ENCODE data around the gene FOXRED2.

Gene FOXRED2

DNA sequence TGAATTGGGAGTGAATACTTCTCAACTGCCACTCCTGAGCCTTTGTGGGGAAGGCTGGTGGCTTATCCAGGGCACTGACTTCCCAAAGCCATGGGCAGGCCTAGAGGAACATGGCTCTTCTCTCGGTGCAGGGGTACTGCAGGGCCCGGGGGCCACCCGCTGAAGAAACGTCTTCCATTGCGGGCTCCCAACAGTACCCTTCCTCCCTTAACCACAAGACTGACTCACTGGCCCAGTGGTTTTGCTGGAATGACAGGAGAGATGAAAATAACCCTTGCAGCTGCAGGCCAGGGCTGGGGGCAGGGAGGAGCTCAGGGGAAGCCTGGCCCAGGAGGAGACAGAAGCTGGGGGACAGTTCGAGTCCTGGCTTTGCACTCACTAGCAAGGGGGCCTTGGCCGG is 38.9 kb downstream of the FOXRED2 start:
- no peaks in the 10 kb centered on the region for H3K36me3 ChIP-seq
- peaks cover 34 to 50% of the 10 kb centered on the region in 2 experiments for H3K4me1 ChIP-seq (ENCODE audit: control insufficient read depth in 1 of 2, insufficient read depth in 1 of 2, low read depth in 1 of 2, low read length in 1 of 2)
- no peak for TF ChIP-seq CTCF (IDR thresholded peaks at IDR 0.05)
- peak overlapping the region; percentile 58 for H3K27ac ChIP-seq
- no peak overlapping the region for H3K4me3 ChIP-seq (ENCODE audit: low read depth in 1 of 2, low read length in 1 of 2)
- H3K9me3 ChIP-seq, result no peaks in the 10 kb centered on the region
- H3K27me3 ChIP-seq, result no peaks in the 10 kb centered on the region

DNA sequence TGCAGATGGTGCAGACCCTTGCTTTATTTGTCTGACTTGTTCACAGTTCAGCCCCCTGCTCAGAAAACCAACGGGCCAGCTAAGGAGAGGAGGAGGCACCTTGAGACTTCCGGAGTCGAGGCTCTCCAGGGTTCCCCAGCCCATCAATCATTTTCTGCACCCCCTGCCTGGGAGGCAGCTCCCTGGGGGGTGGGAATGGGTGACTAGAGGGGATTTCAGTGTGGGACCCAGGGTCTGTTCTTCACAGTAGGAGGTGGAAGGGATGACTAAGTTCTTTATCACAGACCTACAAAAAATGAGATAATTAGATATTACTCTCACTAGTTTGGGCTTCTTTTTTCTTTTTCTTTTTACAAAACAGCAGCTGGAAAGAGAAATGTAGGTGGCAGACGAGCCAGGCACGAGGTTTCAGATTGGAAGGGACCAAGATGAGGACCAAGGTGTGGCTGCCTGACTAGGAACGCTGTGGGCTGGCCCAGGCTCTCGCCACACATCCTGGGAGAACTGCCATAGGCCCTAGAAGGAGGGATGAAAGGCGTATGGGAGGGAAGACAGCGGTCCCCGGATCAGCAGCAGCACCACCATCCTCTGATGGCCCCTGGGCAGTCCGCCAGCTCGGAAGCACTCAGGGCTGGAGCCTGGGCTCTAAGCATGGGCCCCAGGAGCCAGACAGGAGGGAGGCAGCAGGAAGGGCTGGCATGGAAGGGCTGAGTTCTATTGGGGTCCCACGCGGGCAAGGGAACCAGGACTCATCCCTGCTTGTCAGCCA is 39.6 kb downstream of the FOXRED2 start:
- Histone ChIP-seq H3K27me3 (no peaks in the 10 kb centered on the region), H3K36me3 (no peaks in the 10 kb centered on the region), H3K4me1 (ENCODE audit: control insufficient read depth in 1 of 2, insufficient read depth in 1 of 2, low read depth in 1 of 2, low read length in 1 of 2) (peaks cover 34 to 48% of the 10 kb centered on the region in 2 experiments), H3K4me3 (ENCODE audit: low read depth in 1 of 2, low read length in 1 of 2) (no peak overlapping the region), H3K9me3 (no peaks in the 10 kb centered on the region), H3K27ac (peak overlapping the region; percentile 58)
- TF ChIP-seq CTCF (IDR thresholded peaks at IDR 0.05), result no peak

DNA sequence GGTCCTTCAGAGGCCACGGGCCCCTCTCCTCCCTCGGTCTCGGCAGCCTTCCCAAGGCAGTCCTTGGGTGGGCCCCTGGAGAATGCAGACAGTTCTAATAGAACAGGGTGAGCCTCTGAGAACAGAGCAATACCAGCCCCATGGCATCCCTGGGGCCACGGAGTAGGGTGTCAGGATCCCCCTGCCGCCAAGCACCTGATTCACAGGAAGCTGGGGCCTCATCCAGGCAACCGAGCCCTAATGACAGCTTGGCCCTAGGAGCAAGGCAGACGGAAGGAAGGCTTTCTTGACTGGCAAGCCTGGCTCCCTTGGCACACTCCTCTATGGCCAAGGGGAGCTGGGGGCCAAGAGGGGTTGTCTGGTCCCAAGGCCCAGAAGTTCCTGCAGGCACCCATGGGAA is 40.6 kb downstream of the FOXRED2 start:
- Histone ChIP-seq H3K27ac (no peak overlapping the region), H3K9me3 (no peaks in the 10 kb centered on the region), H3K36me3 (no peaks in the 10 kb centered on the region), H3K4me3 (ENCODE audit: low read depth in 1 of 2, low read length in 1 of 2) (no peak overlapping the region), H3K27me3 (no peaks in the 10 kb centered on the region), H3K4me1 (ENCODE audit: control insufficient read depth in 1 of 2, insufficient read depth in 1 of 2, low read depth in 1 of 2, low read length in 1 of 2) (peaks cover 34 to 48% of the 10 kb centered on the region in 2 experiments)
- no peak for TF ChIP-seq CTCF (IDR thresholded peaks at IDR 0.05)

DNA sequence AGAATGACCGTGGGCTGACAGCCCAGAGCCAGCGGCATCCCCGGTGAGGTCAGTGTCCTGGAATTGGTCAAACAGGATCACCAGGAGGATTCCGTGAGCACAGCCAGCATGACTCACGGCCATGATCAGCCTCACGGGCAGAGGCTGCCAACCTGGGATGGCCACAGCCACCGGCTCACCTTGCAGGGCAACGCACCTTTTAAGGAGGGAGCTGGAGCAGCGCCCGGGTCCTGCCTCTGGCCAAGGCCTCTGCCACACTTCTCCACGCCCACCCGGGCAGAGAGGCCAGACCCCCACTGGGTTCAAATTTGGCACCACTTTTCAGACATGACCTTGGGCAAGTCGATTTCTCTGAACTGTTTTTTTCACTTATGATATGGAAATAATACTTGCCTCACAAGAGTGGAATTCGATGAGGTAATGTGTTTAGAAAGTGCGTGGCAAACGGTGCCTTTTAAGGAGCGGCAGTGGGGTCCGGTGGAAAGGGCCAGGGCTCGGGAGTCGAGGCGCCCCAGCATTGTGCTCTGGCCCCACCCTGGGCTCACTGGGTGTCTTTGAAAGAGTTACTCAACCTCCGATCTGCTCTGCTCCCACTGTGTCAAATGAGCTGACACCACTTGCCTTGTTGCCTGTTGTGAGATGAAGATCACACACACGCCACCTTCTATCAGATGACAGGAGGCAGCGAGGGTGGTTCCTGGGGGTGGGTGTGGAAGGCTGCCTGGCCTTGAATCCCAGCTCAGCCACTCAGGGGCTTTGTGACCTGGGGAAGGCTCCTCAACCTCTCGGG is 41.4 kb downstream of the FOXRED2 start:
- Histone ChIP-seq H3K4me1 (ENCODE audit: control insufficient read depth in 1 of 2, insufficient read depth in 1 of 2, low read depth in 1 of 2, low read length in 1 of 2) (peaks cover 29 to 46% of the 10 kb centered on the region in 2 experiments), H3K27ac (no peak overlapping the region)

GRCh38 chr22:36464715-36465231 is 42.1 kb downstream of the FOXRED2 start:
- no peak for TF ChIP-seq CTCF (IDR thresholded peaks at IDR 0.05)
- H3K4me1 ChIP-seq (ENCODE audit: control insufficient read depth in 1 of 2, insufficient read depth in 1 of 2, low read depth in 1 of 2, low read length in 1 of 2), result peaks cover 23 to 40% of the 10 kb centered on the region in 2 experiments
- no peak overlapping the region for H3K4me3 ChIP-seq (ENCODE audit: low read depth in 1 of 2, low read length in 1 of 2)
- H3K9me3 ChIP-seq, result no peaks in the 10 kb centered on the region
- no peaks in the 10 kb centered on the region for H3K27me3 ChIP-seq
- H3K27ac ChIP-seq, result no peak overlapping the region
- no peaks in the 10 kb centered on the region for H3K36me3 ChIP-seq

More for the DNA sequence above, 41.4 kb downstream of the FOXRED2 start:
- Histone ChIP-seq H3K4me3 (ENCODE audit: low read depth in 1 of 2, low read length in 1 of 2) (no peak overlapping the region), H3K9me3 (no peaks in the 10 kb centered on the region), H3K27me3 (no peaks in the 10 kb centered on the region), H3K36me3 (no peaks in the 10 kb centered on the region)
- no peak for TF ChIP-seq CTCF (IDR thresholded peaks at IDR 0.05)
